HG03025 (cell line): ENCODE measurements around the gene RTTN.

ENCODE experiments used
- ATAC-seq: cut with Tn5 transposase; IDR thresholded peaks from one replicate; pipeline ENCODE4 v1.9.1; 2021; ENCODE audit warnings: mild to moderate bottlenecking, moderate library complexity; ENCODE audit not compliant: unreplicated experiment, low FRiP score

RTTN gene

DNA sequence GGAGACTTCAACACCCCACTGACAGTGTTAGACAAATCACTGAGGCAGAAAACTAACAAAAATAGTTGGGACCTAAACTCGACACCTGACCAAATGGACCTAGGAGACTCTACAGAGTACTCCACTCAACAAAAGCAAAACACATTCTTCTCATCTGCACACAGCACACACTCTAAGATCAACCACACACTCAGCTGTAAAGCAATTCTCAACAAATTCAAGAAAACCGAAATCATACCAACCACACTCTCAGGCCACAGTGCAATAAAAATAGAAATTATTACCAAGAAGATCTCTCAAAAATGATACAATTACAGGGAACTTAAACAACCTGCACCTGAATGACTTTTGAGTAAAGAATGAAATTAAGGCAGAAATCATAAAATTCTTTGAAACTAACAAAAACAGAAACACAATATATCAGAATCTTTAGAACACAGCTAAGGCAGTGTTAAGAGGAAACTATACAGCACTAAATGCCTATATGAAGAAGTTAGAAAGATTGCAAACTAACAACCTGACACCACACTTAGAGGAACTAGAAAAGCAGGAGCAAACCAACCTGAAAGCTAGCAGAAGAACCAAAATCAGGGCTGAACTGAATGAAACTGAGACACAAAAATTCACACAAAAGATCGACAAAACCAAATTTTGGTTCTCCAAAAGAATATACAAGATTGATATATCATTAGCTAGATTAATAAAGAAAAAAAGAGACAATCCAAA is 46.3 kb downstream of the RTTN start:
- peak; percentile 95 for ATAC-seq

GRCh38 chr18:70156886-70157285 is 48.6 kb downstream of the RTTN start:
- no peak for ATAC-seq

GRCh38 chr18:70154591-70155194 is 50.8 kb downstream of the RTTN start:
- ATAC-seq = no peak

DNA sequence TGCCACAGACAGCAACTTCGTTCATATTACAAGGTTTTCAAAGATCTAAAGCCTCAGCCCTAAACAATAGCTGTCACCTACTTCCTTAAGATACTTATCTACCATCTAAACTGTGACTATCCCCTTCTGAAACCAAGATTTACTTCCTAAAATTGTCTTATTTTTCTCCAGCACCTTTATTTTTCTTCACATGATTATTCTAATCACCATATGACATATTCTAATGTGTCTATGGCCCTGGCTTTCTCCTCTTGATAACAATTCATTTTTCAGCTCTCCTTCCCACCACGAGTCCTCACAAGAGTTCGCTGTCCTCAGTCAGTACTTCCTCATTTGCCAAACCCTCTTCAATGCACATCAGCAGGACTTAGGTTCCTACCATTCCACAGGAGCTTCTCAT is 53.9 kb downstream of the RTTN start:
- ATAC-seq = no peak

DNA sequence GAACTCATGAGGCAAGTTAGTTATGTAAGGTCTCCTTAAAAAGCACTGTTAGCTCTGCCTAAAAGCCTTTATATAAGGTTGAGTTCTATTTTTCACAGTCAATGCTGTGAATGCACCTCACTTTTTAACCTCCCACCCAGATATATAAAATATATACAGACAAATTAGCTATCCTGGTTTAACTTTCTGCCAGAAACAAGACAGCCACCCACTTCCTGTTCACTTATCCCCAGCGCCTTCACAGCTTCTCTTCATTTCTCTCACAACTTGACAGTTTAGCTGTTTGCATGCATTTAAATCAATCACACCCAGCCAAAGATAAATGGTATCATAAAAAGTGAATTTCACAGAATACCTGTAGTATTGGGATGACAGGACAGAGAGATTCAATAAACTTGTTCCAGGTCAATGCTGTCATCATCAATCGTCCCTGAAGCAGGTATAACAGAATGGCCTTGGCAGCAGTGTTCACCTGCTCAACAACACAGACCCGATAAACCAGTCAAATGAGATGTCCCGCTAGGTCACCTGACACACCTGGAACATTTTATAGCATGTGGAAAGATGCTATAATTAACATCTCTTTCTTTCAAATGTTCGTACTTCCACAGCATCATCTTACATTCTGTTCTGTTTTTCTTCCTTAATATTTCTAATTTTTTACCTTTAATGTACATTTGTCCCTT is 55.7 kb downstream of the RTTN start:
- no peak for ATAC-seq

DNA sequence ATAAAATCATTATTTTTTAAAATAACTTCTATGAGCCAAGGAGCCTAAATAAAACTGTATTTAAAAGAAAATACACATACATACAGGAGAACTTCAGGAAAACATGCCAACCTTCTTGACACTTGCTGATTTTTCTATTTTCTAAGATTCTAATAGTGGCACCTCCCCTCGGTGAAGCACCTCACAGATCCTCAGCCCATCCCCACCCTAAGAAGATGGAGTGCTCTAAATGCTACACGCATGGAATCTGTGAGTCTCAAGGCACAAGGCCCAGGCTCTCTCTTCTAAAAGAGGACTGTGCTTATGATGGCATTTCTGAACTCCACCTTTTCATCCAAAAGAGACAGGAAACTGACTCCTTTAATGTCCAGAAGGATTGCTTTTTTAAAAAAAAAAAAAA is 56.3 kb downstream of the RTTN start:
- ATAC-seq = no peak

DNA sequence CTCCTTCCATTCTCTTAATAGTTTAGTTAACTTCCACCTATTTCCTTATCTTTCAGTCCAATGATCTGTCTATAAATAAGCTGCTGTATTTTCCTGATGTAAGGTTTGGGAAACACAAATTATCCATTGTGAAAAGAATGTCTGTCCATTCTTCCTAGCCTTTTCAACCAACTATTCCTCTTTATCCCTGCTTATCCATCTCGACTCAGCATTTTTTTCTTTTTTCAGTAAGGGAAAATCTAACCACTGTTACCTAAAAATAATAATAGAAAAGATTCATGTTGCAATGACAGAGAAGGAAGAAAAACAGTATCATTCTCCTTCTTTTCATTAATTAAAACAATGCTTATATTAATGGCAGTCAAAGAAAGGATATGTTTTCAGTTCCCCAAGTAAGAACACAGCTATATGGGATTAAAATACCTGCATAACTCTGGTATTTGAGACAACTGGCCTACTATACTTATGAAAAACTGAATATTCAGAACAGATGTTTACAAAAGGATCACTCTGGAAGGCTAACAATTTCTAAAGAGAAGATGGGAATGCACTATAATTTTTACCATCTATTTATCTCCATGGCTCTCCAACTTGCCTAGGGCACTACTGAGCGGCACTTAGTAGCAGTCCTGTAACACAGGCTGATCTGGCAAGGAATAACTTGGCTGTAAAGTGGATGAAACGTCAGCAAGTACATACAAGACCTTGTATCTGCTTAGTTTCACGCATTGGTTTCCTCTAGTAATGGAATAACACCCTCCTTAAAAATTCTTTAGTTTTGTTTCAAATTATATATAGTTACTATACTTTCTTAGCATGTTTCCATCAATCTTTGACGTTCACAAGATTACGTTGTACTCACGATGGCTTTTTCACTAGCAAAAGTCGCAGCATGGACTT is 57.2 kb downstream of the RTTN start:
- ATAC-seq = no peak

DNA sequence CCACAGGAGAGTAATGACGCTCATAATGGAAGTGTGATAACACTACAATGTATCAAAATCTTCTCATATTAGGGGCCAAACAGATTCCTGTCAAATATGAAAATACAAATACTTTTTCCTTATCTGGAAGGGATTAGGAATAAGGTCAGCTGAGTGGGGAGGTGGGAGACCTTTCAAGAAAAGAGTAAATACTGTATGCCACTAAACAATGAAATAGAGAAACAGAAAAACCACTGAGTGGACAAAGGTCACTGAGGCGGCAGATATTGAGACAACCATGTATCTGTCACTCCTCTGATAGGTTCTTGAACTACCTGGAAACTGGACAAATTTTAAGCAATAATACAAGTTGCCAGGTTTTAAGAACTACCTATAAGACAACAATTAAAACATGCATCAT is 59.3 kb downstream of the RTTN start:
- ATAC-seq = no peak

DNA sequence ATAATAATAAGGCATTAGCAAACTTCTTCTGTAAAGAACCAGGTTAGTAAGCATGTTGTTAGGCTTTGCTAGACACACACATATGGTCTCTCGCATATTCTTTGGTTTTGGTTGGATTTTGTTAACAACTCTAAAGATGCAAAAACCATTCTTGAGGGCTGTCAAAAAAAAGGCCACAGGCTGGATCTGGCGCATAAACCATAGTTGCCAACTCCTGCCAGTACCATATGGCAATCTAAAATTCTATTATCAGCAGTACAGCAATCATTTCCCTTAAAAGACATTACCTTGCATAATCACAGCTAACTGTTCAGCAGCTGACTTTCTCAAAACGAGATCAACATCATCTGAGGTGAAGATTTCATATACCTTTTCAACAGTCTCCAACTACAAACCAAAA is 63.5 kb downstream of the RTTN start:
- no peak for ATAC-seq

DNA sequence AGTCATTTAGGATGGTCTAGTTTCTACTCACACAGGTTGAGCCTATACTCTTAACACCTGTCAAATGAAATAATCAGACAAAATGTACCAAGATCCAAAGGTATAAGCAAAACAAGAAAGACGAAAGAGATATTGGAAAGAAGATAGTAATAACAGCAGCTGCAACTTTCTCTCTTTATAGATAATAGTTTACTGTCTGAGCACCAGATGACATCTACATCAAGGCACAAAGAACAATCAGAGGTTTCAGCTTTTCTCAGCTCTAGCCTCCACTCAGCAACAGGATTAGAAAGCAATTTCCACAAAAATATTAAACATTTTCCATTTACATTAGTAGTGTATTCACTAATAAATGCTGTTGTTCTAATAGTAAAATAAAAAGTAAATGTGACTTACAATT is 66.3 kb downstream of the RTTN start:
- ATAC-seq = no peak

DNA sequence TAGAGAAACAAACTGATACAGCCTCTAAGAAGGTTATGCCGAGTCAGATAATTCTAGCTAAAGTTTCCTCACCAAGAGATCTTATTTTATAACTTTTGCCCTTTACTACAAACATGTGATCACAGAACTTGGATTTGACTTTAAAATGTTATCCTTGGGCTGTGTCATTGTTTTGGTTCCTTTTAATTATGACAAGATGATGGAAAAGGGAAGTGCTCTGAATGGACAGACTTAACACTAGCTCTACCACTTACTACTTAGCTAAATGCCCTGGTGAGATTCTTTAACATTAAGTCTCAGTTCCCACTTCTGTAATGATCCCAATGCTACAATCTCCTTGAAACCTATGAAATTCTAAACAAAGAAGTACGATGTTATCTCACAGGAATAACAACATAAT is 69.9 kb downstream of the RTTN start:
- no peak for ATAC-seq

DNA sequence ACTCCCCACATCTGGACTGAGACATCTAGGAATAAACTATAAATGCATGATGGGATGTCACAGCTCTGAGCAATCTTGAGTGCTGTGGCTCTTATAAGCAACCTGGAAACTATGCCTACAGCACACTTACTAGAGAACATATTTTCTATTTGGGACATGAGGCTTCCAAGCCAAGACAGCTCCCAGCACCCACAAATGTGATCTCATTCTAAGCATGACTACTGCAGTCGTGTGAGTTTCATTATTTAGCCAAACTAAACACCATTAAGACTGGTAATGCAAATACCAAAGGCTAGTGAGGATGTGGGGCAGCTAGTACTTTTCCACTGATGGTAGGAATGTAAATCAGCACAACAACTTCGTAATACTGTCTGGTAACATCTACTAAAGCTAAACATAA is 72.5 kb downstream of the RTTN start:
- ATAC-seq = no peak

GRCh38 chr18:70128271-70128670 is 77.2 kb downstream of the RTTN start:
- no peak for ATAC-seq

DNA sequence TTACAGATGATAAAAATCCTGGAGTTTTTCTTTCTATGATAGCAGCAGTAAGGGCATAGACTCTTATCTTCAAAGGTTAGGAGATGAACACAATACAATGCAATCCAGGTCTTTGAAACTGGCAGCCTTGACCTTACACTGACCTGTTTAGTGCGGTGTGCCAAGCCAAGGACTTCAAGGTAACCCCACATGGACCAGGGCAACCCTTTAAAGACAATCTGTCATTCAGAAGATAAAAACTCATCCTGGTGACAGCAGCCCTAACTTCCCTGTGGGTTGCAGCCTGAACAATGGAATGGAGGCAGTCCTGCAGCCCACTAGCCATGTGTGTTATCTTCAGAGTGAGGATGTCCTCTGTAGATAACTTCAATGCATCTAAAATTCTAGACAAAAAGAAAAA is 78.1 kb downstream of the RTTN start:
- ATAC-seq = no peak

DNA sequence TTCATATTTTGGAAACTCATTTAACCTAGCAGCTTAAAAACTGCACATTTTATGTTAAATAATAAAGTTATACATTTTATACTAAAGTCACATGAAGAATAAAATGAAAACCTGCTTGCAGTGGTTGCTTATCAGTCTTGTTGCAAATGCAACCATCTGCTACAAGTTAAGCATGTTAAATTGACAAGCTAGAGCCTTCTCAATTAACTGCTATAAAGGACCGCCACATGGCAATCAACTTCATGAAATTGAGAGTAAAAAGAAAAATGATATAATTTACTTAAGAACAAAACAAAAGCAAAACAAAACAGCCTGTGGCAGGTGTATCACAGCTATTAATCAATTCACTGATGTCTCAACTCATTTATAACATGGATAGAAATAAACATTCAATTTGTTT is 78.7 kb downstream of the RTTN start:
- no peak for ATAC-seq

- ATAC-seq = no peak
Observed at GRCh38 chr18:70124139-70124538, 81.3 kb downstream of the RTTN start.

DNA sequence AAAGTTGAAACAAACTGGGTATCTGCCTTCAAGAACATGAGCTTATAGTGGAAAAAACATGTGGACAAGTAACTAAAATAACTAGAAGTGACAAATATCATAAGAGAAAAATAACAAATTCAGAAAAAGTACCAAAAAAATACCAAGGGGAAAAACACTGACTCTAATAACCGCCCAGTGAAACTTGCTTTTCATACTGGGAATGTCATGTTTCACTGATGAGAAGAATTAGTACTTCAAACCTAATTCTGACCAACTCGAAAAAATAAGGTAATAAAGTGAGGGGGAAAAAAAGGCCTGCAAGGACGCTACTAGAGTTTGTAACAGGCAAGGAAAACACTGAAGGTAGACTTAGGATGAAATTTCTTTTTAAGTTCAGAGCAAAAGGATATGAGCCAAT is 83.6 kb downstream of the RTTN start:
- no peak for ATAC-seq

GRCh38 chr18:70116949-70117348 is 88.5 kb downstream of the RTTN start:
- no peak for ATAC-seq

GRCh38 chr18:70113511-70113910 is 92.0 kb downstream of the RTTN start:
- ATAC-seq = no peak

- no peak for ATAC-seq
Observed at GRCh38 chr18:70110678-70111077, 94.8 kb downstream of the RTTN start.

DNA sequence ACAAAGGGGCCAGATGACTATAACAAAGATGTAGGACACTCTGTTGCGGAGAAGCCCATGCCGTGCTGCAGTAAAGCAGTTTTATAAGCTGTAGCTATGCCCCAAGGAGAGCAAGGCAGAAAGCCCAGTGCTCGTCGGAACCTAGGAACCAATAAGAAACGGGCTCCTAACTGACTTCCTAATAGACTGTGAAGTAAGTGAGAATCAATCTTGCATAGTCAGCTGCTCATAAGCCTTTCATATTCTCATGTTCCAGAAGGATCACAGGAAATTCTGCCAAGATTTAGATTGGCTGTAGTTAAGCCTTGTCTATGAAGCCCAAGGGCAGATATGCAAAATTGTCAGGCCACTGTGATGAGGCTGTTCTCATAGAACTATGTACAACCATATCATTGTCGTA is 98.4 kb downstream of the RTTN start:
- ATAC-seq = no peak
